Activated T-cell treated with anti-CD3 and anti-CD28 coated beads, Interleukin-2, amount 50 U/mL, for 72 hours (primary cell): Measurements from ENCODE around the gene UGT2B10. TPM values are rescaled to one million over a fixed set of nuclear protein-coding genes. Genes with fewer than 3 reads are reported as not detected.

Experiments used
- ATAC-seq, 2 donors: fragments of 150-1000 bp; cut with Tn5 transposase; replicated peaks in 1 of 2; 2 replicates each; pipeline ENCODE4 v1.10.0; 2021; ENCODE audit warnings: moderate library complexity in 2 of 2, mild to moderate bottlenecking in 1 of 2
- DNase-seq, 2 donors: peaks; one replicate each; pipeline ENCODE4 v3.0.0; 2021 to 2022; ENCODE audit warnings: mixed read lengths in 1 of 2
- H3K27ac Mint-ChIP-seq: one replicate; pipeline ENCODE4 v1.8.0; 2022; ENCODE audit warnings: mild to moderate bottlenecking, moderate library complexity, mixed read lengths
- H3K27me3 Mint-ChIP-seq: one replicate; pipeline ENCODE4 v1.8.0; 2022; ENCODE audit warnings: low read depth, mixed read lengths
- H3K36me3 Mint-ChIP-seq, 2 donors: one replicate each; pipeline ENCODE4 v1.8.0; 2022; ENCODE audit warnings: mixed read lengths in 2 of 2, mild to moderate bottlenecking in 1 of 2; ENCODE audit not compliant: insufficient read depth in 2 of 2
- H3K4me1 Mint-ChIP-seq: one replicate; pipeline ENCODE4 v1.8.0; 2022; ENCODE audit warnings: low read depth, mixed read lengths
- H3K4me3 Mint-ChIP-seq, 2 donors: one replicate each; pipeline ENCODE4 v1.8.0; 2022; ENCODE audit warnings: mild to moderate bottlenecking in 2 of 2, mixed read lengths in 2 of 2, moderate library complexity in 2 of 2
- H3K9me3 Mint-ChIP-seq, 2 donors: one replicate each; pipeline ENCODE4 v1.8.0; 2022; ENCODE audit warnings: mixed read lengths in 2 of 2
- total RNA-seq, 2 donors: library from RNA; stranded (reverse); gene quantifications; one replicate each; pipeline ENCODE4 v1.2.3, GENCODE V29; 2022

Gene UGT2B10
- total RNA-seq, 2 donors from 2014 or later = not detected

- H3K9me3 Mint-ChIP-seq = peaks cover 0 to 2% of the 10 kb centered on the region in 2 donors
- no peaks in the 10 kb centered on the region for H3K36me3 Mint-ChIP-seq
- H3K27ac Mint-ChIP-seq = no peak overlapping the region
- DNase-seq = no peak
- H3K27me3 Mint-ChIP-seq = no peaks in the 10 kb centered on the region
- H3K4me3 Mint-ChIP-seq = no peak overlapping the region
- no peak for ATAC-seq
- no peaks in the 10 kb centered on the region for H3K4me1 Mint-ChIP-seq
These were observed 34.5 kb downstream of the UGT2B10 start for GRCh38 chr4:68850293-68850692.

- Mint-ChIP-seq H3K27me3 (no peaks in the 10 kb centered on the region), H3K27ac (no peak overlapping the region), H3K36me3 (no peaks in the 10 kb centered on the region), H3K4me1 (no peaks in the 10 kb centered on the region), H3K9me3 (peaks cover 1 to 3% of the 10 kb centered on the region in 2 donors), H3K4me3 (no peak overlapping the region)
- DNase-seq = no peak
- no peak for ATAC-seq
These were observed 40.0 kb downstream of the UGT2B10 start for GRCh38 chr4:68855771-68856170.

GRCh38 chr4:68858039-68858438 lies 42.2 kb downstream of the UGT2B10 start:
- Mint-ChIP-seq H3K36me3 (no peaks in the 10 kb centered on the region), H3K4me1 (no peaks in the 10 kb centered on the region), H3K4me3 (no peak overlapping the region), H3K27ac (no peak overlapping the region), H3K9me3 (peaks cover 1 to 3% of the 10 kb centered on the region in 2 donors), H3K27me3 (no peaks in the 10 kb centered on the region)
- no peak for ATAC-seq
- DNase-seq = no peak

- Mint-ChIP-seq H3K4me1 (no peaks in the 10 kb centered on the region), H3K27ac (no peak overlapping the region), H3K4me3 (no peak overlapping the region), H3K9me3 (peaks cover 1 to 3% of the 10 kb centered on the region in 2 donors), H3K27me3 (no peaks in the 10 kb centered on the region), H3K36me3 (no peaks in the 10 kb centered on the region)
- DNase-seq = no peak
- no peak for ATAC-seq
These were observed 43.9 kb downstream of the UGT2B10 start for GRCh38 chr4:68859655-68860054.

GRCh38 chr4:68861057-68861456 lies 45.3 kb downstream of the UGT2B10 start:
- no peaks in the 10 kb centered on the region for H3K27me3 Mint-ChIP-seq
- no peak overlapping the region for H3K27ac Mint-ChIP-seq
- peaks cover 0 to 3% of the 10 kb centered on the region in 2 donors for H3K9me3 Mint-ChIP-seq
- H3K36me3 Mint-ChIP-seq = no peaks in the 10 kb centered on the region
- no peak for ATAC-seq
- no peak for DNase-seq
- no peaks in the 10 kb centered on the region for H3K4me1 Mint-ChIP-seq
- no peak overlapping the region for H3K4me3 Mint-ChIP-seq

GRCh38 chr4:68864438-68865187 lies 48.8 kb downstream of the UGT2B10 start:
- Mint-ChIP-seq H3K4me3 (no peak overlapping the region), H3K4me1 (no peaks in the 10 kb centered on the region), H3K9me3 (no peaks in the 10 kb centered on the region), H3K36me3 (no peaks in the 10 kb centered on the region), H3K27ac (no peak overlapping the region), H3K27me3 (no peaks in the 10 kb centered on the region)
- no peak for DNase-seq
- ATAC-seq = no peak

- no peak for DNase-seq
- Mint-ChIP-seq H3K27me3 (no peaks in the 10 kb centered on the region), H3K36me3 (no peaks in the 10 kb centered on the region), H3K4me1 (no peaks in the 10 kb centered on the region), H3K9me3 (no peaks in the 10 kb centered on the region), H3K27ac (no peak overlapping the region), H3K4me3 (no peak overlapping the region)
- no peak for ATAC-seq
These were observed 49.4 kb downstream of the UGT2B10 start for GRCh38 chr4:68865188-68865638.

GRCh38 chr4:68865760-68866159 lies 50.0 kb downstream of the UGT2B10 start:
- ATAC-seq = no peak
- no peak overlapping the region for H3K27ac Mint-ChIP-seq
- H3K4me3 Mint-ChIP-seq = no peak overlapping the region
- H3K4me1 Mint-ChIP-seq = no peaks in the 10 kb centered on the region
- H3K9me3 Mint-ChIP-seq = no peaks in the 10 kb centered on the region
- H3K36me3 Mint-ChIP-seq = no peaks in the 10 kb centered on the region
- H3K27me3 Mint-ChIP-seq = no peaks in the 10 kb centered on the region
- no peak for DNase-seq

- no peaks in the 10 kb centered on the region for H3K4me1 Mint-ChIP-seq
- DNase-seq (no peak), ATAC-seq (no peak)
- H3K27me3 Mint-ChIP-seq = no peaks in the 10 kb centered on the region
- no peak overlapping the region for H3K4me3 Mint-ChIP-seq
- no peaks in the 10 kb centered on the region for H3K9me3 Mint-ChIP-seq
- H3K27ac Mint-ChIP-seq = no peak overlapping the region
- no peaks in the 10 kb centered on the region for H3K36me3 Mint-ChIP-seq
These were observed 53.5 kb downstream of the UGT2B10 start for GRCh38 chr4:68869274-68869773.

- no peak for DNase-seq
- no peaks in the 10 kb centered on the region for H3K9me3 Mint-ChIP-seq
- no peak overlapping the region for H3K4me3 Mint-ChIP-seq
- H3K4me1 Mint-ChIP-seq = no peaks in the 10 kb centered on the region
- no peaks in the 10 kb centered on the region for H3K27me3 Mint-ChIP-seq
- no peak for ATAC-seq
- H3K27ac Mint-ChIP-seq = no peak overlapping the region
- H3K36me3 Mint-ChIP-seq = no peaks in the 10 kb centered on the region
These were observed 56.2 kb downstream of the UGT2B10 start for GRCh38 chr4:68871809-68872642.

GRCh38 chr4:68872643-68873502 lies 57.1 kb downstream of the UGT2B10 start:
- no peak for ATAC-seq
- DNase-seq = no peak
- Mint-ChIP-seq H3K4me3 (no peak overlapping the region), H3K27me3 (no peaks in the 10 kb centered on the region), H3K36me3 (no peaks in the 10 kb centered on the region), H3K27ac (no peak overlapping the region), H3K4me1 (no peaks in the 10 kb centered on the region), H3K9me3 (no peaks in the 10 kb centered on the region)

- Mint-ChIP-seq H3K27me3 (no peaks in the 10 kb centered on the region), H3K9me3 (no peaks in the 10 kb centered on the region), H3K4me1 (no peaks in the 10 kb centered on the region), H3K36me3 (no peaks in the 10 kb centered on the region), H3K27ac (no peak overlapping the region), H3K4me3 (no peak overlapping the region)
- ATAC-seq (no peak), DNase-seq (no peak)
These were observed 58.7 kb downstream of the UGT2B10 start for GRCh38 chr4:68874507-68874906.

- no peaks in the 10 kb centered on the region for H3K27me3 Mint-ChIP-seq
- no peaks in the 10 kb centered on the region for H3K9me3 Mint-ChIP-seq
- DNase-seq = no peak
- ATAC-seq = no peak
- H3K4me3 Mint-ChIP-seq = no peak overlapping the region
- H3K36me3 Mint-ChIP-seq = no peaks in the 10 kb centered on the region
- H3K4me1 Mint-ChIP-seq = no peaks in the 10 kb centered on the region
- no peak overlapping the region for H3K27ac Mint-ChIP-seq
These were observed 61.8 kb downstream of the UGT2B10 start for GRCh38 chr4:68877555-68877954.
